Measurements from ENCODE around the gene IRS2. TPM values are rescaled to one million over a fixed set of nuclear protein-coding genes. Genes with fewer than 3 reads are reported as not detected.

IRS2 gene
- total and polyA plus RNA-seq, 2 of the 8 experiments (the other 6 are each of a cell fraction or from before 2014, with no cell fraction given) = 2.6 to 17.0 TPM

DNA sequence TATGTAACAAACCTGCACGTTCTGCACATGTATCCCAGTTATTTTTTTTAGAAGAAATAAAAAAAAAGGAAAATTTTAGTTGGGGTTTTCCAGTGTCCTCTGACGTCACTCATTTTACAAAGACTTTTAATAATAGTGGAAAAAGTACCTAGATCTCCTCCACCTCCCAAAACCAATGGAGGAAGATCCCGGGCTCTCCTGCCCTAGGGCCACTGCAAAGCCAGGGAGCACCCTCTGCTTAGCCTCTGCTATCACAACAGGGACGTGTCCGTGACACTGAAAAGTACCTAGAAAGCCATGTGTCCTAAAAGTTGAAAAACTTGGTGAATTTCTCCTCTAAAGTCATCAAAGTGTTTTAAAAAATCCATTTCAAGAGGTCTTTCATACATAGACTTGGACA is 46.7 kb upstream of the IRS2 start:
- Histone ChIP-seq H3K9ac (replicated peaks in 1 of 4; ENCODE audit: extremely low read depth in 1 of 4, low read depth in 3 of 4, low read length in 3 of 4) (no peak overlapping the region), H3K36me3 (ENCODE audit: control insufficient read depth in 2 of 4, insufficient read depth in 4 of 4, low read length in 3 of 4) (no peaks in the 10 kb centered on the region), H4K91ac (replicated peaks; ENCODE audit: insufficient read length, low read length) (no peak overlapping the region), H2AK5ac (ENCODE audit: low read depth, low read length) (no peak overlapping the region), H2BK12ac (ENCODE audit: low read depth, low read length) (no peak overlapping the region), H3K9me3 (ENCODE audit: insufficient read depth in 2 of 2, low read depth in 1 of 2, low read length in 1 of 2) (no peaks in the 10 kb centered on the region), H2AFZ (ENCODE audit: low read length) (no peak overlapping the region), H3K79me1 (ENCODE audit: low read depth, low read length) (no peaks in the 10 kb centered on the region), H3K23me2 (ENCODE audit: low read depth, low read length) (no peaks in the 10 kb centered on the region), H4K8ac (ENCODE audit: extremely low read depth, insufficient read depth, low read length) (no peak overlapping the region), H3K27ac (ENCODE audit: low read depth, low read length) (no peak overlapping the region), H3K4ac (replicated peaks; ENCODE audit: insufficient read length, low read depth, low read length) (no peak overlapping the region), H4K5ac (ENCODE audit: insufficient read length, low read depth, low read length) (no peak overlapping the region), H3K56ac (replicated peaks; ENCODE audit: insufficient read length, low read depth, low read length) (no peak overlapping the region), H2BK120ac (replicated peaks; ENCODE audit: low read depth, low read length) (no peak overlapping the region), H2BK15ac (ENCODE audit: low read length) (no peak overlapping the region), H3K23ac (ENCODE audit: insufficient read length) (no peak overlapping the region), H3K14ac (ENCODE audit: insufficient read length) (no peak overlapping the region), H3K4me3 (ENCODE audit: extremely low read depth in 1 of 4, insufficient read depth in 2 of 4, low read depth in 3 of 4, low read length in 4 of 4) (no peak overlapping the region), H2BK20ac (ENCODE audit: low read length) (no peak overlapping the region), H3K27me3 (replicated peaks in 1 of 4; ENCODE audit: control insufficient read depth in 3 of 4, extremely low read depth in 1 of 4, insufficient read depth in 3 of 4, low read length in 3 of 4) (no peaks in the 10 kb centered on the region), H3K18ac (ENCODE audit: extremely low read depth, low read length) (no peak overlapping the region), H3K4me2 (ENCODE audit: insufficient read depth in 1 of 2, low read depth in 2 of 2, low read length in 2 of 2) (no peak overlapping the region), H3K4me1 (replicated peaks in 1 of 4; ENCODE audit: control insufficient read depth in 3 of 4, insufficient read depth in 4 of 4, low read length in 3 of 4) (no peaks in the 10 kb centered on the region; a peak in 1 of 7 replicates), H3K79me2 (ENCODE audit: control insufficient read depth in 1 of 2, insufficient read depth in 2 of 2, low read length in 2 of 2) (no peaks in the 10 kb centered on the region), H4K20me1 (replicated peaks in 1 of 2; ENCODE audit: control insufficient read depth in 1 of 2, insufficient read depth in 2 of 2, low read length in 2 of 2) (no peaks in the 10 kb centered on the region), H2BK5ac (ENCODE audit: low read depth, low read length) (no peak overlapping the region)
- TF ChIP-seq MAFK (IDR thresholded peaks at IDR 0.05; ENCODE audit: low read depth, low read length) (no peak), JUND (IDR thresholded peaks at IDR 0.05; ENCODE audit: low read length) (no peak), USF2 (IDR thresholded peaks at IDR 0.05; ENCODE audit: low read length) (no peak), BRCA1 (IDR thresholded peaks at IDR 0.05; ENCODE audit: low read depth, low read length) (no peak), ASH2L (IDR thresholded peaks at IDR 0.05; ENCODE audit: low read length) (no peak), CBX8 (IDR thresholded peaks at IDR 0.05; ENCODE audit: borderline replicate concordance, low read depth, low read length) (no peak), HDAC2 (IDR thresholded peaks at IDR 0.05; ENCODE audit: borderline replicate concordance in 1 of 2, low read depth in 2 of 2, low read length in 2 of 2) (no peak), CEBPB (IDR thresholded peaks at IDR 0.05; ENCODE audit: low read depth, low read length) (no peak), RNF2 (IDR thresholded peaks at IDR 0.05; ENCODE audit: borderline replicate concordance, low read depth, low read length, missing control alignments, poor library complexity, severe bottlenecking) (no peak), ZNF274 (IDR thresholded peaks at IDR 0.05; ENCODE audit: borderline replicate concordance, extremely low read depth, low read length) (no peak)
- DNase-seq (ENCODE audit: low read depth in 1 of 2, low spot score in 2 of 2) (no peak), FAIRE-seq (no peak)
- POLR2A ChIA-PET (ENCODE audit: partially characterized antibody) = no interaction called here
- 95% methylated on average over 5 of the region's 5 CpGs; no CpG with 5 or more reads in 1 of the 2 experiments for WGBS, 2 experiments (ENCODE audit: extremely low coverage in 1 of 2, insufficient coverage in 1 of 2, insufficient read length in 1 of 2, insufficient replicate concordance in 2 of 2, low coverage in 1 of 2, low lambda C conversion rate in 2 of 2, missing lambda C conversion rate in 1 of 2)
- CTCF ChIA-PET (ENCODE audit: partially characterized antibody) = no interaction called here

Measured in H1 (cell line).